IMR-90 (cell line): ENCODE measurements around the gene GPR139. TPM values are rescaled to one million over a fixed set of nuclear protein-coding genes. Genes with fewer than 3 reads are reported as not detected.

Experiments
- ATAC-seq: fragments of 200-7000 bp; cut with Tn5 transposase; 2 replicates; pipeline ENCODE4 v1.9.1; 2020; ENCODE audit warnings: low read depth, mild to moderate bottlenecking, moderate library complexity
- BruUV-seq: library from RNA; stranded (reverse); fragments of 400-500 nt; replicated peaks from 2 replicates; lab custom pipeline; 2021; lab: Mats Ljungman, UMichigan
- CTCF ChIA-PET: fragments of 300-600 bp; formaldehyde crosslinking; extraction: SDS; loops from one replicate; lab custom pipeline; 2021; ENCODE audit warnings: antibody characterized with exemption; lab: Yijun Ruan, JAX
- POLR2A ChIA-PET: fragments of 300-600 bp; sonication (Branson Sonifier 250); formaldehyde crosslinking; loops from one replicate; lab custom pipeline; 2022; ENCODE audit warnings: antibody characterized with exemption; ENCODE audit not compliant: unreplicated experiment; lab: Charles Lee
- DNase-seq: peaks from one replicate; pipeline ENCODE4 v3.0.0; 2013
- H2AFZ ChIP-seq: replicated peaks from 2 replicates; pipeline ENCODE3; 2013; ENCODE audit warnings: low read length, mild to moderate bottlenecking; ENCODE audit not compliant: poor library complexity
- H2AK5ac ChIP-seq: 2 replicates; pipeline ENCODE4 v1.6.1; 2013; ENCODE audit warnings: low read depth, low read length, inconsistent platforms
- H2AK9ac ChIP-seq: replicated peaks from 2 replicates; pipeline ENCODE3; 2013; ENCODE audit warnings: mild to moderate bottlenecking, low read depth, low read length, moderate library complexity; ENCODE audit not compliant: poor library complexity
- H2BK120ac ChIP-seq: 2 replicates; pipeline ENCODE4 v1.6.1; 2013; ENCODE audit warnings: low read depth, low read length, inconsistent platforms
- H2BK15ac ChIP-seq: 3 replicates; pipeline ENCODE4 v1.6.1; 2013; ENCODE audit warnings: low read depth, low read length, inconsistent platforms
- H2BK20ac ChIP-seq: 2 replicates; pipeline ENCODE4 v1.6.1; 2013; ENCODE audit warnings: low read depth, mild to moderate bottlenecking, inconsistent platforms, low read length, moderate library complexity
- H2BK5ac ChIP-seq: 2 replicates; pipeline ENCODE4 v1.6.1; 2013; ENCODE audit warnings: mild to moderate bottlenecking, low read depth, low read length, inconsistent platforms; ENCODE audit not compliant: poor library complexity, severe bottlenecking
- H3K14ac ChIP-seq: replicated peaks from 2 replicates; pipeline ENCODE4 v1.6.1; 2013; ENCODE audit warnings: low read depth, low read length, inconsistent platforms
- H3K18ac ChIP-seq: 2 replicates; pipeline ENCODE4 v1.6.1; 2013; ENCODE audit warnings: low read depth, low read length, control low read depth
- H3K23ac ChIP-seq: 2 replicates; pipeline ENCODE4 v1.6.1; 2013; ENCODE audit warnings: low read depth, low read length, inconsistent platforms
- H3K27ac ChIP-seq: 2 replicates; pipeline ENCODE4 v1.5.1; 2013; ENCODE audit warnings: mild to moderate bottlenecking, control low read depth, low read length; ENCODE audit not compliant: insufficient read depth
- H3K27me3 ChIP-seq: 2 replicates; pipeline ENCODE4 v1.6.1; 2013; ENCODE audit warnings: low read length; ENCODE audit not compliant: control insufficient read depth, insufficient read depth
- H3K36me3 ChIP-seq: 2 replicates; pipeline ENCODE4 v1.6.1; 2013; ENCODE audit warnings: low read length, mixed read lengths; ENCODE audit not compliant: control insufficient read depth, insufficient read depth
- H3K4ac ChIP-seq: 2 replicates; pipeline ENCODE4 v1.6.1; 2013; ENCODE audit warnings: low read depth, low read length, inconsistent platforms
- H3K4me1 ChIP-seq: 2 replicates; pipeline ENCODE4 v1.6.1; 2013; ENCODE audit warnings: low read length, mixed read lengths; ENCODE audit not compliant: control insufficient read depth, insufficient read depth
- H3K4me2 ChIP-seq: 2 replicates; pipeline ENCODE4 v1.6.1; 2013; ENCODE audit warnings: low read depth, mild to moderate bottlenecking, control low read depth, low read length, moderate library complexity
- H3K4me3 ChIP-seq: 2 replicates; pipeline ENCODE4 v1.5.1; 2013; ENCODE audit warnings: low read depth, mild to moderate bottlenecking, control low read depth, low read length, moderate library complexity; ENCODE audit not compliant: insufficient read depth
- H3K56ac ChIP-seq: 2 replicates; pipeline ENCODE4 v1.6.1; 2013; ENCODE audit warnings: low read length, inconsistent platforms; ENCODE audit not compliant: insufficient read depth; ENCODE audit errors: extremely low read depth
- H3K79me1 ChIP-seq, 2 experiments: 2 replicates each; pipeline ENCODE4 v1.6.1; 2013; ENCODE audit warnings: low read length in 2 of 2, inconsistent platforms in 1 of 2, low read depth in 1 of 2
- H3K9ac ChIP-seq: 2 replicates; pipeline ENCODE4 v1.6.1; 2013; ENCODE audit warnings: low read depth, low read length, control low read depth
- H3K9me1 ChIP-seq: 2 replicates; pipeline ENCODE4 v1.6.1; 2013; ENCODE audit warnings: low read length, inconsistent platforms; ENCODE audit not compliant: insufficient read depth
- H3K9me3 ChIP-seq: 2 replicates; pipeline ENCODE4 v1.6.1; 2013; ENCODE audit warnings: low read length; ENCODE audit not compliant: control insufficient read depth, insufficient read depth
- H4K20me1 ChIP-seq: 2 replicates; pipeline ENCODE4 v1.6.1; 2013; ENCODE audit warnings: low read length, inconsistent platforms; ENCODE audit not compliant: insufficient read depth
- H4K5ac ChIP-seq: 2 replicates; pipeline ENCODE4 v1.6.1; 2013; ENCODE audit warnings: mild to moderate bottlenecking, low read depth, low read length, control low read depth
- H4K8ac ChIP-seq, 2 experiments: 2 replicates each; pipeline ENCODE4 v1.6.1; 2013; ENCODE audit warnings: low read depth in 2 of 2, low read length in 2 of 2, control low read depth in 1 of 2, inconsistent platforms in 1 of 2
- H4K91ac ChIP-seq: 2 replicates; pipeline ENCODE4 v1.6.1; 2013; ENCODE audit warnings: low read depth, low read length, inconsistent platforms; ENCODE audit not compliant: insufficient read depth
- MXI1 ChIP-seq: IDR thresholded peaks from 2 replicates; pipeline ENCODE4 v1.6.1; 2012; ENCODE audit warnings: low read depth, mild to moderate bottlenecking, low read length, moderate library complexity, borderline replicate concordance
- NFE2L2 ChIP-seq: fragments of 150-350 bp; IDR thresholded peaks from 2 replicates; pipeline ENCODE4 v1.6.1; 2016; ENCODE audit warnings: low read depth, mild to moderate bottlenecking, low read length
- SMC3 ChIP-seq: fragments of 150-350 bp; IDR thresholded peaks from 2 replicates; pipeline ENCODE4 v1.6.1; 2016; ENCODE audit warnings: low read depth, mild to moderate bottlenecking, antibody characterized with exemption, low read length, moderate library complexity
- WGBS, 2 experiments: methylation state at CpG; one replicate each; pipeline versions ENCODE4 v1.1.5 to v1.1.7; 2013; ENCODE audit warnings: missing lambda C conversion rate in 2 of 2; ENCODE audit not compliant: insufficient read length in 1 of 2; ENCODE audit errors: extremely low coverage in 2 of 2; 5-methylcytosine and 5-hydroxymethylcytosine counted together
- dilution Hi-C: fragments of 300-500 bp; cut with HindIII; formaldehyde crosslinking; loops from one replicate; pipeline ENCODE4 v1.14.3; 2018; ENCODE audit warnings: low sequenced_read_pairs; ENCODE audit not compliant: unreplicated experiment
- in situ Hi-C: fragments of 300-500 bp; cut with MboI; formaldehyde crosslinking; loops from 3 replicates; pipeline ENCODE4 v1.14.3; 2019; ENCODE audit warnings: low sequenced_read_pairs, inconsistent platforms, mixed read lengths
- intact Hi-C: fragments of 100-400 bp; cut with micrococcal nuclease; formaldehyde crosslinking; loops from 2 replicates; pipeline ENCODE4 v1.10.0; 2022
- polyA plus RNA-seq, 3 experiments: library from polyadenylated mRNA; depleted of rRNA; stranded (reverse); fragments of >200 nt; gene quantifications; 2 replicates each; pipeline ENCODE4 v1.2.3, GENCODE V29; 2012; ENCODE audit warnings: low replicate concordance in 1 of 3
- total RNA-seq: library from RNA; depleted of rRNA; stranded (reverse); fragments of >200 nt; gene quantifications from 2 replicates; pipeline ENCODE4 v1.2.3, GENCODE V29; 2012
- TF ChIP-seq, protein P1 (sequence below): conservative IDR thresholded peaks from 2 replicates; pipeline ENCODE4 v1.5.1; 2012; ENCODE audit warnings: mild to moderate bottlenecking, low read depth, low read length, improper control_type of control experiment

The GPR139 gene
- total and polyA plus RNA-seq, 2 of the 4 experiments (the other 2 are of a cell fraction), result not detected

DNA sequence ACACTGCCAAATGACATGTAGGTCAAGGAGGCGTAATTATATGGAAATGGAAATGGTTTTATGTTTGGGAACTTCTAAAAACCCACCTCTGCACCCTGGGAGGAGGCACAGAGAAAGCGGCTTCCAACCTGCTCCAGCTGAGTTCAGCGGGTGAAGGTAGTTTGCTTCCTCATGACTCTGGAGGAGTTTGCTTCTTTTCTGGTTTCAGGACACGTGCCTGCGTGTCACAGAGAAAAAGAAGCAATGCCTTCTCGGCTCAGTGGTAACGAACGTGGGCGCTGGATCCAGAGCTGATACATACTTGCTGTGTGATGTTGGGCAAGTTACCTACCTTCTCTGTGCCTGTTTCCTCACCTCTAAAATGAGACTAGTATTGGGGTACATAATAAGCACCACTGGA is 22.1 kb downstream of the GPR139 start:
- H3K56ac ChIP-seq, result no peak overlapping the region
- TF ChIP-seq NFE2L2 (no peak), SMC3 (no peak), MXI1 (no peak)
- TF ChIP-seq, protein P1, sequence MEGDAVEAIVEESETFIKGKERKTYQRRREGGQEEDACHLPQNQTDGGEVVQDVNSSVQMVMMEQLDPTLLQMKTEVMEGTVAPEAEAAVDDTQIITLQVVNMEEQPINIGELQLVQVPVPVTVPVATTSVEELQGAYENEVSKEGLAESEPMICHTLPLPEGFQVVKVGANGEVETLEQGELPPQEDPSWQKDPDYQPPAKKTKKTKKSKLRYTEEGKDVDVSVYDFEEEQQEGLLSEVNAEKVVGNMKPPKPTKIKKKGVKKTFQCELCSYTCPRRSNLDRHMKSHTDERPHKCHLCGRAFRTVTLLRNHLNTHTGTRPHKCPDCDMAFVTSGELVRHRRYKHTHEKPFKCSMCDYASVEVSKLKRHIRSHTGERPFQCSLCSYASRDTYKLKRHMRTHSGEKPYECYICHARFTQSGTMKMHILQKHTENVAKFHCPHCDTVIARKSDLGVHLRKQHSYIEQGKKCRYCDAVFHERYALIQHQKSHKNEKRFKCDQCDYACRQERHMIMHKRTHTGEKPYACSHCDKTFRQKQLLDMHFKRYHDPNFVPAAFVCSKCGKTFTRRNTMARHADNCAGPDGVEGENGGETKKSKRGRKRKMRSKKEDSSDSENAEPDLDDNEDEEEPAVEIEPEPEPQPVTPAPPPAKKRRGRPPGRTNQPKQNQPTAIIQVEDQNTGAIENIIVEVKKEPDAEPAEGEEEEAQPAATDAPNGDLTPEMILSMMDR, result no peak
- ChIA-PET CTCF (no interaction called here), POLR2A (no interaction called here)
- no peak overlapping the region for H4K8ac ChIP-seq
- no peak overlapping the region for H3K27ac ChIP-seq
- no peak for ATAC-seq
- H4K20me1 ChIP-seq, result no peaks in the 10 kb centered on the region
- no peak overlapping the region for H2AFZ ChIP-seq
- no peak overlapping the region for H3K14ac ChIP-seq
- H2BK15ac ChIP-seq, result no peak overlapping the region
- no peaks in the 10 kb centered on the region for H3K4me1 ChIP-seq
- no peak for DNase-seq
- no TSS peak for BruUV-seq
- H2AK9ac ChIP-seq, result no peak overlapping the region
- H3K23ac ChIP-seq, result no peak overlapping the region
- no peak overlapping the region for H2BK120ac ChIP-seq
- no peaks in the 10 kb centered on the region for H3K79me1 ChIP-seq
- no peak overlapping the region for H2BK20ac ChIP-seq
- intact Hi-C loops (no loop called here), in situ Hi-C loops (no loop called here), dilution Hi-C loops (no loop called here)
- no peak overlapping the region for H3K4me2 ChIP-seq
- peaks cover 5% of the 10 kb centered on the region; the same call in 1 of the 2 replicates for H3K9me3 ChIP-seq
- no peak overlapping the region for H3K4me3 ChIP-seq
- no peaks in the 10 kb centered on the region for H3K9me1 ChIP-seq
- H2AK5ac ChIP-seq, result no peak overlapping the region
- H3K18ac ChIP-seq, result no peak overlapping the region
- H3K36me3 ChIP-seq, result no peaks in the 10 kb centered on the region
- no peak overlapping the region for H3K9ac ChIP-seq
- H2BK5ac ChIP-seq, result no peak overlapping the region
- H4K5ac ChIP-seq, result no peak overlapping the region
- no peak overlapping the region for H3K4ac ChIP-seq
- H4K91ac ChIP-seq, result no peak overlapping the region
- WGBS, 2 experiments, result no CpG with 5 or more reads among the region's 9 CpGs
- no peaks in the 10 kb centered on the region for H3K27me3 ChIP-seq
